Measurements from ENCODE around the gene ADK. TPM values are rescaled to one million over a fixed set of nuclear protein-coding genes. Genes with fewer than 3 reads are reported as not detected.
A peak's percentile ranks its signal among the peaks of the same experiment; 100 is the strongest.

Gene ADK
- total RNA-seq, 1 experiment from 2014 or later: 26.8 TPM

- no peaks in the 10 kb centered on the region for H3K27me3 ChIP-seq (ENCODE audit: insufficient read depth, low read length)
- no peak overlapping the region for H2BK5ac ChIP-seq (ENCODE audit: insufficient read length, low read length)
- no peak overlapping the region for H3K23ac ChIP-seq (ENCODE audit: insufficient read length, low read depth, low read length)
- H3T11ph ChIP-seq (ENCODE audit: low read length): no peak overlapping the region
- Mint-ChIP-seq H3K36me3 (ENCODE audit: insufficient read depth in 1 of 3, low read depth in 3 of 3) (peaks cover 2 to 6% (median 5%) of the 10 kb centered on the region in 3 experiments), H3K4me3 (no peak overlapping the region), H3K27ac (peak overlapping the region in 2 of 3 experiments; percentile 16 to 62; a peak in 2 of 7 replicates), H3K9me3 (peaks cover 3 to 5% of the 10 kb centered on the region in 2 experiments; a peak in 4 of 5 replicates), H3K27me3 (ENCODE audit: low read depth) (no peaks in the 10 kb centered on the region), H3K4me1 (peaks cover 12 to 19% of the 10 kb centered on the region in 2 experiments)
- no peak overlapping the region for H3K4ac ChIP-seq (ENCODE audit: low read depth, low read length)
- H2BK20ac ChIP-seq (ENCODE audit: low read depth, low read length, poor library complexity, severe bottlenecking): no peak overlapping the region
- WGBS (ENCODE audit: extremely low coverage, insufficient read length, low lambda C conversion rate): no CpG with 5 or more reads among the region's 8 CpGs
- TF ChIP-seq CTCF (conservative IDR thresholded peaks at IDR 0.05): no peak
- H3K23me2 ChIP-seq (ENCODE audit: insufficient read length, low read depth, low read length, poor library complexity, severe bottlenecking): no peaks in the 10 kb centered on the region
- H3K27ac ChIP-seq (ENCODE audit: insufficient read length, low read depth, low read length): no peak overlapping the region
- no peaks in the 10 kb centered on the region for H3K4me1 ChIP-seq (ENCODE audit: insufficient read depth, low read length)
- no peaks in the 10 kb centered on the region for H3K9me3 ChIP-seq (ENCODE audit: control insufficient read depth, low read depth, low read length)
- H3K18ac ChIP-seq (ENCODE audit: insufficient read length, low read depth, low read length): no peak overlapping the region
- no peak overlapping the region for H3K4me2 ChIP-seq (ENCODE audit: insufficient read depth, insufficient read length, low read length)
- H2BK15ac ChIP-seq (ENCODE audit: low read depth, low read length): no peak overlapping the region
- H4K91ac ChIP-seq (ENCODE audit: insufficient read length, low read depth, low read length): no peak overlapping the region
- H3K79me2 ChIP-seq (ENCODE audit: insufficient read depth, low read length): no peaks in the 10 kb centered on the region
- H3K14ac ChIP-seq (ENCODE audit: insufficient read depth, low read length): no peak overlapping the region
- no peaks in the 10 kb centered on the region for H3K79me1 ChIP-seq (ENCODE audit: insufficient read depth, low read depth, low read length, poor library complexity, severe bottlenecking)
- H2AK5ac ChIP-seq (ENCODE audit: insufficient read length, low read length): no peak overlapping the region
- no peak overlapping the region for H2AFZ ChIP-seq (ENCODE audit: low read length)
- H3K56ac ChIP-seq (ENCODE audit: insufficient read length, low read depth, low read length): no peak overlapping the region
- no peak overlapping the region for H4K8ac ChIP-seq (replicated peaks; ENCODE audit: insufficient read length, low read depth, low read length)
- no peaks in the 10 kb centered on the region for H4K20me1 ChIP-seq (ENCODE audit: control insufficient read depth, insufficient read depth, insufficient read length)
- H3K9ac ChIP-seq (ENCODE audit: extremely low read depth, insufficient read length, low read length): no peak overlapping the region
- H2BK120ac ChIP-seq (ENCODE audit: low read depth, low read length, poor library complexity, severe bottlenecking): no peak overlapping the region
- no peak overlapping the region for H4K5ac ChIP-seq (ENCODE audit: insufficient read length, low read depth, low read length)
- DNase-seq: no peak
- no peak overlapping the region for H2BK12ac ChIP-seq (ENCODE audit: insufficient read length, low read depth, low read length)
Observed at GRCh38 chr10:74585231-74586087, 434.4 kb downstream of the ADK start.
